Measurements from ENCODE around the gene GPD1. TPM values are rescaled to one million over a fixed set of nuclear protein-coding genes. Genes with fewer than 3 reads are reported as not detected.
"Not testable (repeated sequence)": the region's sequence is repeated elsewhere in the genome, so short reads cannot be mapped to it uniquely, and the experiment has no call there.

Gene GPD1
- total RNA-seq, 1 donor from 2014 or later: 65.3 TPM

- TF ChIP-seq POLR2AphosphoS5 (IDR thresholded peaks at IDR 0.05; ENCODE audit: insufficient read depth in 1 of 2, low read depth in 1 of 2) (no peak), POLR2A (IDR thresholded peaks at IDR 0.05) (no peak)
- TF ChIP-seq, protein P1, sequence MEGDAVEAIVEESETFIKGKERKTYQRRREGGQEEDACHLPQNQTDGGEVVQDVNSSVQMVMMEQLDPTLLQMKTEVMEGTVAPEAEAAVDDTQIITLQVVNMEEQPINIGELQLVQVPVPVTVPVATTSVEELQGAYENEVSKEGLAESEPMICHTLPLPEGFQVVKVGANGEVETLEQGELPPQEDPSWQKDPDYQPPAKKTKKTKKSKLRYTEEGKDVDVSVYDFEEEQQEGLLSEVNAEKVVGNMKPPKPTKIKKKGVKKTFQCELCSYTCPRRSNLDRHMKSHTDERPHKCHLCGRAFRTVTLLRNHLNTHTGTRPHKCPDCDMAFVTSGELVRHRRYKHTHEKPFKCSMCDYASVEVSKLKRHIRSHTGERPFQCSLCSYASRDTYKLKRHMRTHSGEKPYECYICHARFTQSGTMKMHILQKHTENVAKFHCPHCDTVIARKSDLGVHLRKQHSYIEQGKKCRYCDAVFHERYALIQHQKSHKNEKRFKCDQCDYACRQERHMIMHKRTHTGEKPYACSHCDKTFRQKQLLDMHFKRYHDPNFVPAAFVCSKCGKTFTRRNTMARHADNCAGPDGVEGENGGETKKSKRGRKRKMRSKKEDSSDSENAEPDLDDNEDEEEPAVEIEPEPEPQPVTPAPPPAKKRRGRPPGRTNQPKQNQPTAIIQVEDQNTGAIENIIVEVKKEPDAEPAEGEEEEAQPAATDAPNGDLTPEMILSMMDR (IDR thresholded peaks at IDR 0.05): no peak
Measured at GRCh38 chr12:50082644-50083043, 21.2 kb upstream of the GPD1 start.

GRCh38 chr12:50083301-50083700, 20.5 kb upstream of the GPD1 start:
- Histone ChIP-seq H3K4me3 (no peak overlapping the region), H3K9me3 (no peaks in the 10 kb centered on the region), H3K27ac (no peak overlapping the region), H3K36me3 (peaks cover 0 to 17% of the 10 kb centered on the region in 2 donors), H3K27me3 (no peaks in the 10 kb centered on the region), H3K4me1 (peaks cover 29% of the 10 kb centered on the region)
- DNase-seq (ENCODE audit: extremely low spot score in 2 of 2): no peak
- intact Hi-C loops (cut with DNase I): no loop called here
- TF ChIP-seq, protein P1 (IDR thresholded peaks at IDR 0.05): no peak
- TF ChIP-seq POLR2A (IDR thresholded peaks at IDR 0.05) (no peak), POLR2AphosphoS5 (IDR thresholded peaks at IDR 0.05; ENCODE audit: insufficient read depth in 1 of 2, low read depth in 1 of 2) (no peak)

More at GRCh38 chr12:50082644-50083043, 21.2 kb upstream of the GPD1 start:
- H3K9me3 ChIP-seq: no peaks in the 10 kb centered on the region
- peaks cover 29% of the 10 kb centered on the region for H3K4me1 ChIP-seq
- DNase-seq (ENCODE audit: extremely low spot score in 2 of 2): no peak
- H3K4me3 ChIP-seq: no peak overlapping the region
- H3K27ac ChIP-seq: no peak overlapping the region
- H3K36me3 ChIP-seq: peaks cover 0 to 11% of the 10 kb centered on the region in 2 donors
- intact Hi-C loops (cut with DNase I): no loop called here
- H3K27me3 ChIP-seq: no peaks in the 10 kb centered on the region

DNA sequence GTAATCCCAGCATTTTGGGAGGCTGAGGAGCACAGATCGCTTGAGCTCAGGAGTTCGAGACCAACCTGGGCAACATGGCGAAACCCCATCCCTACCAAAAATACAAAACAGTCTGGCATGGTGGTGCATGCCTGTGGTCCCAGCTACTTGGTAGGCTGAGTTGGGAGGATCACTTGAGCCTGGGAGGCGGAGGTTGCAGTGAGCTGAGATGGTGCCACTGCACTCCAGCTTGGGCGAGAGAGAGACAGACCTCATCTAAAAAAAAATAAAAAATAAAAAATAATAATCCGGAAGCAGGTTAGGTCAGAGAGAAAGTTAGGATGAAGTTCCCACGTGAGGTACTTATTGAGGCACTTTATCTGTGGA, 19.4 kb upstream of the GPD1 start:
- peaks cover 29% of the 10 kb centered on the region for H3K4me1 ChIP-seq

DNA sequence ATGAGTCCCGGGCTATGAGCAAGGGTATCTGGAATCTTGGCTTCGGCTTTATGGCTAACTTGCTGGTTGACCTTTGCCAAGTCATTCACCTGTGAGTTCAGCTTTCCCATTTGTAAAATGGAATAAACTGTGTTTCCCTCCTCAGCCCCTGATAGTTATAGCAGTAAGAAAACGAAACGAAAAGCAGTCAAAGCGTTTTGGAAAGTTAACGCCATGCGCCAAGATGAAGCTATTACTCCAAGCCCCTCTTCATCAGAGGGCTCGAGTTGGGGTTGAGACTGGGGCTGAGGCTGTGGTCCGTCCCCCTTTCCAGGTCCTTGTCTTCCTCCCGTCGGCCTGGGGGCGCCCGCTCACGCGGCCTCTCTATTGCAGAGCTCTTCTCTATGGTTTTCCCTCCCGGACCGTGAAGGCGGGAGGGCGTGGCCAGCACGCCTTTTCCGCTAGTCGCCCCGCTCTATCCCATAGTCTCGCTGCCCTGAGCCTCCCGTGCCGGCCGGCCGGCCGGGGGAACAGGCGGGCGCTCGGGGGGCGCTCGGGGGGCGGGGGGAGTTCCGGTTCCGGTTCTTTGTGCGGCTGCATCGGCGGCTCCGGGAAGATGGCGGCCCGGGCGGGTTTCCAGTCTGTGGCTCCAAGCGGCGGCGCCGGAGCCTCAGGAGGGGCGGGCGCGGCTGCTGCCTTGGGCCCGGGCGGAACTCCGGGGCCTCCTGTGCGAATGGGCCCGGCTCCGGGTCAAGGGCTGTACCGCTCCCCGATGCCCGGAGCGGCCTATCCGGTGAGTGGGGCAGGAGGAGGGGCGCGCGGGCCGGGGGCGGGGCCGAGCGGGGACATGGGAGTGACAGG, 18.8 kb upstream of the GPD1 start, which contains the start of gene SMARCD1:
SMARCD1 (plus strand) TSS at position 568 of the 840 bp plus-strand sequence; CDS start at position 596, 28 bp downstream.
- Histone ChIP-seq H3K27me3 (no peaks in the 10 kb centered on the region), H3K36me3 (peaks cover 0 to 34% of the 10 kb centered on the region in 2 donors), H3K4me3 (peak within 1 kb of the TSS; percentile 85 to 93), H3K9me3 (no peaks in the 10 kb centered on the region), H3K27ac (peak within 1 kb of the TSS; percentile 96), H3K4me1 (peaks cover 29% of the 10 kb centered on the region)
- TF ChIP-seq POLR2AphosphoS5 (IDR thresholded peaks at IDR 0.05; ENCODE audit: insufficient read depth in 1 of 2, low read depth in 1 of 2) (peak in 1 of 2 donors; percentile 54), POLR2A (IDR thresholded peaks at IDR 0.05) (no peak)
- TF ChIP-seq, protein P1 (IDR thresholded peaks at IDR 0.05): peak in 2 of 3 experiments; percentile 29 to 86
- intact Hi-C loops (cut with DNase I): no loop called here
- DNase-seq (ENCODE audit: extremely low spot score in 2 of 2): no peak

More for the DNA sequence above, 19.4 kb upstream of the GPD1 start:
- H3K9me3 ChIP-seq; intact Hi-C loops (cut with DNase I); H3K27me3 ChIP-seq; DNase-seq (ENCODE audit: extremely low spot score in 2 of 2): not testable (repeated sequence)
- Histone ChIP-seq H3K4me3 (peak overlapping the region; percentile 85 to 93), H3K36me3 (peaks cover 0 to 28% of the 10 kb centered on the region in 2 donors), H3K27ac (peak overlapping the region; percentile 96)

GRCh38 chr12:50085615-50086072, 18.2 kb upstream of the GPD1 start:
- Histone ChIP-seq H3K4me3 (peak overlapping the region; percentile 85 to 93), H3K9me3 (no peaks in the 10 kb centered on the region), H3K36me3 (peaks cover 0 to 40% of the 10 kb centered on the region in 2 donors), H3K4me1 (peaks cover 26% of the 10 kb centered on the region), H3K27me3 (no peaks in the 10 kb centered on the region), H3K27ac (peak overlapping the region; percentile 96)
- intact Hi-C loops (cut with DNase I): no loop called here
- no peak for DNase-seq (ENCODE audit: extremely low spot score in 2 of 2)
- TF ChIP-seq POLR2AphosphoS5 (IDR thresholded peaks at IDR 0.05; ENCODE audit: insufficient read depth in 1 of 2, low read depth in 1 of 2) (no peak), POLR2A (IDR thresholded peaks at IDR 0.05) (no peak)
- TF ChIP-seq, protein P1 (IDR thresholded peaks at IDR 0.05): no peak
